KOPT-K1 (cell line): ENCODE measurements around the gene ZNF688.

Experiments
- H3K27ac ChIP-seq: fragments of 200-600 bp; sonication (generic); 2 replicates; pipeline ENCODE4 v1.5.1; 2016; ENCODE audit warnings: antibody characterized with exemption, mild to moderate bottlenecking, low read depth, low read length; ENCODE audit not compliant: poor library complexity, severe bottlenecking
- H3K36me3 ChIP-seq: fragments of 200-600 bp; sonication (generic); 2 replicates; pipeline ENCODE4 v1.5.1; 2017; ENCODE audit warnings: antibody characterized with exemption, mild to moderate bottlenecking, low read length, moderate library complexity; ENCODE audit not compliant: insufficient read depth
- H3K9me3 ChIP-seq: fragments of 200-600 bp; sonication (generic); 2 replicates; pipeline ENCODE4 v1.5.1; 2017; ENCODE audit warnings: antibody characterized with exemption, low read length, mild to moderate bottlenecking; ENCODE audit not compliant: insufficient read depth, poor library complexity, severe bottlenecking

ZNF688 gene

GRCh38 chr16:30571445-30572322 lies at the start of gene ZNF688:
Gene ZNF688 (minus strand): TSS chr16:30571714. CDS start chr16:30571629, 85 bp downstream.
- Histone ChIP-seq H3K27ac (peak within 1 kb of the TSS; percentile 97), H3K36me3 (peaks cover 4% of the 10 kb centered on the region; the same call in 1 of the 2 replicates)

GRCh38 chr16:30620169-30620568 lies 48.7 kb upstream of the ZNF688 start:
- peaks cover 27% of the 10 kb centered on the region for H3K9me3 ChIP-seq
- H3K36me3 ChIP-seq, result no peaks in the 10 kb centered on the region
- no peak overlapping the region for H3K27ac ChIP-seq

More at GRCh38 chr16:30571445-30572322, at the start of gene ZNF688:
- H3K9me3 ChIP-seq, result no peaks in the 10 kb centered on the region

- Histone ChIP-seq H3K36me3 (no peaks in the 10 kb centered on the region), H3K27ac (no peak overlapping the region), H3K9me3 (peaks cover 27% of the 10 kb centered on the region)
Measured at GRCh38 chr16:30619638-30620037, 48.1 kb upstream of the ZNF688 start.

- H3K27ac ChIP-seq, result no peak overlapping the region
- no peaks in the 10 kb centered on the region for H3K36me3 ChIP-seq
- H3K9me3 ChIP-seq, result peaks cover 26% of the 10 kb centered on the region
Measured at GRCh38 chr16:30619202-30619601, 47.7 kb upstream of the ZNF688 start.

- Histone ChIP-seq H3K27ac (no peak overlapping the region), H3K9me3 (peaks cover 17% of the 10 kb centered on the region), H3K36me3 (no peaks in the 10 kb centered on the region)
Measured at GRCh38 chr16:30615358-30616091, 44.0 kb upstream of the ZNF688 start.

GRCh38 chr16:30609926-30610839 lies 38.7 kb upstream of the ZNF688 start, which contains the start of gene ZNF689:
Gene ZNF689 (minus strand): TSS chr16:30610389. CDS start chr16:30610041, 348 bp downstream.
- H3K36me3 ChIP-seq, result peaks cover 34% of the 10 kb centered on the region
- peak within 1 kb of the TSS; percentile 94 for H3K27ac ChIP-seq
- no peaks in the 10 kb centered on the region for H3K9me3 ChIP-seq

- H3K36me3 ChIP-seq, result peaks cover 43% of the 10 kb centered on the region
- H3K27ac ChIP-seq, result peak overlapping the region; percentile 94
- no peaks in the 10 kb centered on the region for H3K9me3 ChIP-seq
Measured at GRCh38 chr16:30609002-30609925, 37.8 kb upstream of the ZNF688 start.

GRCh38 chr16:30606004-30606403 lies 34.5 kb upstream of the ZNF688 start:
- Histone ChIP-seq H3K27ac (no peak overlapping the region), H3K36me3 (peaks cover 68% of the 10 kb centered on the region), H3K9me3 (no peaks in the 10 kb centered on the region)

GRCh38 chr16:30605158-30605557 lies 33.6 kb upstream of the ZNF688 start:
- Histone ChIP-seq H3K36me3 (peaks cover 68% of the 10 kb centered on the region), H3K9me3 (no peaks in the 10 kb centered on the region), H3K27ac (no peak overlapping the region)

GRCh38 chr16:30604316-30604947 lies 32.9 kb upstream of the ZNF688 start:
- Histone ChIP-seq H3K27ac (no peak overlapping the region), H3K36me3 (peaks cover 68% of the 10 kb centered on the region), H3K9me3 (no peaks in the 10 kb centered on the region)

- H3K27ac ChIP-seq, result no peak overlapping the region
- H3K9me3 ChIP-seq, result no peaks in the 10 kb centered on the region
- peaks cover 68% of the 10 kb centered on the region for H3K36me3 ChIP-seq
Measured at GRCh38 chr16:30603945-30604315, 32.4 kb upstream of the ZNF688 start.

- no peaks in the 10 kb centered on the region for H3K9me3 ChIP-seq
- H3K27ac ChIP-seq, result no peak overlapping the region
- peaks cover 59% of the 10 kb centered on the region for H3K36me3 ChIP-seq
Measured at GRCh38 chr16:30602616-30603277, 31.2 kb upstream of the ZNF688 start.

- Histone ChIP-seq H3K9me3 (no peaks in the 10 kb centered on the region), H3K27ac (no peak overlapping the region), H3K36me3 (peaks cover 52% of the 10 kb centered on the region)
Measured at GRCh38 chr16:30601966-30602365, 30.5 kb upstream of the ZNF688 start.
